Measurements from ENCODE around the gene ZDHHC11.
"Not testable (repeated sequence)": the region's sequence is repeated elsewhere in the genome, so short reads cannot be mapped to it uniquely, and the experiment has no call there.

ZDHHC11 gene

DNA sequence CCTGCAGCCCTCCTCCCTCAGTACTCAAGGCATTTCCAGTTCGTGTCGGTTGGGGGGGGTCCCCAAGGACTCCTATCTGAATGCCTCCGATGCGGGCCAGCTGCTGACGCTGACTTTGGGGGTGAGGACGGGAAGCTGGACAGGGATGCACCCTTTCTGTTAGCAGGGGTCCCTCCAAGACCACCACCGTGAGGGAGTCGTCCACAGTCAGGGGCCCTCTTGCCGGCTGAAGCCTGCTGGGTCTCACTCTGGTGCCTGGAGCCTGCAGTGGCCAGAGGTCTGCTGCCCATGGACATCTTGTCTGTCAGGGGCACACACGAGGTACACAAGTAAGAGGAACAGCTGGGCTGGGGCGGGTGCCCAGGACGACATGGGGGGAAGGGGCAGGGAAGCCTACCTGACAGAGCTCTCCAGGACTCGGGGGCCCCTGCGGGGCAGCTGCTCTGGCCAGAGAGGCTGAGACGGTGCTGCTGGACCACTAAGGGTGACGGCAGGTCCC is 9.1 kb upstream of the ZDHHC11 start:
- no peak for DNase-seq (ENCODE audit: low read depth in 2 of 2)

DNA sequence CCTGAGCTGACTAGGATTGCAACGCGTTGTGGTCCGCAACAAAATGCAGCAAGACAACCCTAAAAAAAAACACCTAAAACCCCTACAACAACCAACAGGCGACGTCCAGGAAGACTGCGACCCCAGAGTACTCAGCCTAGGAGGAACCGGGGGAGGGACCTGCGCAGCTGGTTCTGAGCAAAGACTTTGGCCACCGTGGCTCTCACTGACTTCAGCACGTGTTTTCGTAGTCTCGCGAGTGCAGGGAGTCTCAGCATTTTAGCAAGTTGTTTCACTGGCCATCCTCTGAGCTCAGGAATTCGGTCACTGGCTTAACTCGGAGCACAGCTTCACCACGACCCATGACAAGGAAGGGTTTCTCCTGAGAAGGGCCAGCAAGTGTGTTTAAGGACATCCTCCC is 8.6 kb upstream of the ZDHHC11 start:
- no peak for DNase-seq (ENCODE audit: low read depth in 2 of 2)

DNA sequence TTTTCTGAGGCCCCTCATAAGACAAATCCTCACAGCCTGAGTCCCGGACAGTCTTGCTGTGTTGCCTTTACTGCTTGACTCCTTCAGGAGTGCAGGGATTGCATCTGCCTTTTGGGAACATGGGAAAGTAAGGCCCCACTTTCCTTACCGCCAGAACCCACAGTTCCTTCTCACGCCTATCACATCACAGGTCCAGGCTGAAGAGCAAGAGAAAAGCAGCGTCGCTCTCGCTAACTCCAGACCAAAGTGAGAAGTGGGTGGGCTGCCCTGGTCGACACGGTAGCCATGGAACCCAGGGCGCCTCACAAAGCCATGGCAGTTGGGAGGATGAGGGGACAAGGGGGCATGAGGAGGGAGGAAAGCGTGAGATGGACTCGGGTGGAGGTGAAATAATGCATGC is 7.9 kb upstream of the ZDHHC11 start:
- no peak for DNase-seq (ENCODE audit: low read depth in 2 of 2)

DNA sequence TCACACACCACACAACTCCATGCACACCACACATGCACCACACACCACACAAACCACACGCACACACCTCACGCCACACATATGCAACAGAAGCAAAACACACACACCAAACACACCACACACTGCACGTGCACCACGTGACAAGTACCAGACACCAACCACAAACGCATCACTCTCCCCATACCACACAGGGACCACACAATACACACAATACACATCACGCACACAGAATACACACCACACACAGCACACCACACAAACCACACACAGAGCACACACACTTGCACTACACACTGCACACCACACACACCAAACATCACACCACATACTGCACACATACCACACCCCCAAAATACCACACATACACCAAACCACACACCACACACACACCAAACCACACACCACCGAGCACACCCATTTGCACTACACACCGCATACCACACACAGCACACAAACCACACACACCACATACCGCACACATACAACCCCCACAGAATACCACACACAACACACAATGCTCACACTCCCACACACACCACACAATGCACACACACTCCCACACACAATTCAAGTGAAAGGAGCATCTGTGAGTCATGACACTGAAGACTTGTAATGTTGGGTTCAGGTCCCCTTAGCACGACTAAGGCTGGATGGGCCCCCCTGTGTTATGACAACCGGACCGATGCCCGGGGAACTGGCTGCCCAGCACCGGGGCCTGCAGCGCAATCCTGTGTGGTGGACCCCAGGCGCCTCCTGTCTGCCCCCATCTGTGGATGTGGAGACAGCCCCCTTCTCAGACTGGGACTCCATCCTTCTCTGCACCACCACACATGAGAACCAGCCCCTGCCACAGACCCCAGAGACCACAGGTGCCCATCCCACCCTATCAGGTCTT is 6.0 kb upstream of the ZDHHC11 start:
- DNase-seq (ENCODE audit: low read depth in 2 of 2): no peak

DNA sequence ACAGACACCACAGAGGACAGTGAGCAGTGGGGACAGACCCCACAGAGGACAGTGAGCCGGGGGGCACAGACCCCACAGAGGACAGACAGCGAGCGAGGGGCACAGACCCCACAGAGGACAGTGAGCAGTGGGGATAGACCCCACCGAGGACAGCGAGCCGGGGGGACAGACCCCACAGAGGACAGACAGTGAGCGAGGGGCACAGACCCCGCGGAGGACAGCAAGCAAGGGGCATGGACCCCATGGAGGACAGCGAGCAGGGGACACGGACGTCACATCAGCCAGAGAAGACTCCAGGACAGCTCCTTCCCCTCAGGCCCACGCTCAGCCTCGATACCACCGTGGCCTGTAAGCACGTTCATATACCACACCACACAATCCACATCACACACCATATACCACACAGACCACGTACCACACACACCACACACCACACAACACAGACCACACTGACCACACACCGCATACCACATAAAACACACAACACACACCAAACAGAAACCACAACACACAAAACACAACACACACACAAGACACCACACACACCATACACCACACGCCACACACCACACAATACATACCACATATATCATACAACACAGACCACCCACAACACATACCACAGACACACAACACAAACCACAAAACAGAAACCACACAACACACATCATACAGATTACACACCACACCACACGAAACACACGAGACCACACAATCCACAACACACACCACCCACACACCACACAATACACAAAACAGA is 5.2 kb upstream of the ZDHHC11 start:
- DNase-seq (ENCODE audit: low read depth in 2 of 2): no peak

DNA sequence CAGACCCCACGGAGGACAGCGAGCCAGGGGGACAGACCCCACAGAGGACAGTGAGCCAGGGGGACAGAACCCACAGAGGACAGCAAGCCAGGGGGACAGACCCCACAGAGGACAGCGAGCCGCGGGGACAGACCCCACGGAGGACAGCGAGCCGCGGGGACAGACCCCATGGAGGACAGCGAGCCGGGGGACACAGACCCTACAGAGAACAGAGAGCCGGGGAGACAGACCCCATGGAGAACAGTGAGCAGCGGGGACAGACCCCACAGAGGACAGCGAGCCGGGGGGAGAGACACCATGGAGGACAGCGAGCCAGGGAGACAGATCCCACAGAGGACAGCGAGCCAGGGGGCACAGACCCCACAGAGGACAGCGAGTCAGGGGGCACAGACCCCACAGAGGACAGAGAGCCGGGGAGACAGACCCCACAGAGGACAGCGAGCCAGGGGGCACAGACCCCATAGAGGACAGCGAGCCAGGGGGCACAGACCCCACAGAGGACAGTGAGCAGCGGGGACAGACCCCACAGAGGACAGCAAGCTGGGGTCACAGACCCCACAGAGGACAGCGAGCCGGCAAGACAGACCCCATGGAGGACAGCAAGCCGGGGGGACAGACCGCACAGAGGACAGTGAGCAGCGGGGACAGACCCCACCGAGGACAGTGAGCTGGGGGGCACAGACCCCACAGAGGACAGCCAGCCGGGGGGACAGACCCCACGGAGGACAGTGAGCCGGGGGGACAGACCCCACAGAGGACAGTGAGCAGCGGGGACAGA is 4.4 kb upstream of the ZDHHC11 start:
- DNase-seq (ENCODE audit: low read depth in 2 of 2): no peak

DNA sequence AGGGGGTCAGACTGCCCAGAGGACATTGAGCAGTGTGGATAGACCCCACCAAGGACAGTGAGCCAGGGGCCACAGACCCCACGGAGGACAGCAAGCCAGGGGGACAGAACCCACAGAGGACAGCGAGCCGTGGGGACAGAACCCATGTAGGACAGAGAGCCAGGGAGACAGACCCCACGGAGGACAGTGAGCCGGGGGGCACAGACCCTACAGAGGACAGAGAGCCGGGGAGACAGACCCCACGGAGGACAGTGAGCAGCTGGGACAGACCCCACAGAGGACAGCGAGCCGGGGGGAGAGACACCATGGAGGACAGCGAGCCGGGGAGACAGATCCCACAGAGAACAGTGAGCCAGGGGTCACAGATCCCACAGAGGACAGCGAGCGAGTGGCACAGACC is 3.4 kb upstream of the ZDHHC11 start:
- no peak for DNase-seq (ENCODE audit: low read depth in 2 of 2)

DNA sequence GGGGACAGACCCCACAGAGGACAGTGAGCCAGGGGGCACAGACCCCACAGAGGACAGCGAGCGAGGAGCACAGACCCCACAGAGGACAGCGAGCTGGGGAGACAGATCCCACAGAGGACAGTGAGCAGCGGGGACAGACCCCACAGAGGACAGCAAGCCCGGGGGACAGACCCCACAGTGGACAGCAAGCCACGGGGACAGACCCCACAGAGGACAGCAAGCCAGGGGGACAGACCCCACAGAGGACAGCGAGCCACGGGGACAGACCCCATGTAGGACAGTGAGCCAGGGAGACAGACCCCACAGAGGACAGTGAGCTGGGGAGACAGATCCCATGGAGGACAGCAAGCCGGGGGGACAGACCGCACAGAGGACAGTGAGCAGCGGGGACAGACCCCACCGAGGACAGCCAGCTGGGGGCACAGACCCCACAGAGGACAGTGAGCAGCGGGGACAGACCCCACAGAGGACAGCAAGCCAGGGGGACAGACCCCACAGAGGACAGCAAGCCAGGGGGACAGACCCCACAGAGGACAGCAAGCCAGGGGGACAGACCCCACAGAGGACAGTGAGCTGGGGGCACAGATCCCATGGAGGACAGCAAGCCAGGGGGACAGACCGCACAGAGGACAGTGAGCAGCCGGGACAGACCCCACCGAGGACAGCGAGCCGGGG is 2.8 kb upstream of the ZDHHC11 start:
- not testable (repeated sequence) for DNase-seq (ENCODE audit: low read depth in 2 of 2)

DNA sequence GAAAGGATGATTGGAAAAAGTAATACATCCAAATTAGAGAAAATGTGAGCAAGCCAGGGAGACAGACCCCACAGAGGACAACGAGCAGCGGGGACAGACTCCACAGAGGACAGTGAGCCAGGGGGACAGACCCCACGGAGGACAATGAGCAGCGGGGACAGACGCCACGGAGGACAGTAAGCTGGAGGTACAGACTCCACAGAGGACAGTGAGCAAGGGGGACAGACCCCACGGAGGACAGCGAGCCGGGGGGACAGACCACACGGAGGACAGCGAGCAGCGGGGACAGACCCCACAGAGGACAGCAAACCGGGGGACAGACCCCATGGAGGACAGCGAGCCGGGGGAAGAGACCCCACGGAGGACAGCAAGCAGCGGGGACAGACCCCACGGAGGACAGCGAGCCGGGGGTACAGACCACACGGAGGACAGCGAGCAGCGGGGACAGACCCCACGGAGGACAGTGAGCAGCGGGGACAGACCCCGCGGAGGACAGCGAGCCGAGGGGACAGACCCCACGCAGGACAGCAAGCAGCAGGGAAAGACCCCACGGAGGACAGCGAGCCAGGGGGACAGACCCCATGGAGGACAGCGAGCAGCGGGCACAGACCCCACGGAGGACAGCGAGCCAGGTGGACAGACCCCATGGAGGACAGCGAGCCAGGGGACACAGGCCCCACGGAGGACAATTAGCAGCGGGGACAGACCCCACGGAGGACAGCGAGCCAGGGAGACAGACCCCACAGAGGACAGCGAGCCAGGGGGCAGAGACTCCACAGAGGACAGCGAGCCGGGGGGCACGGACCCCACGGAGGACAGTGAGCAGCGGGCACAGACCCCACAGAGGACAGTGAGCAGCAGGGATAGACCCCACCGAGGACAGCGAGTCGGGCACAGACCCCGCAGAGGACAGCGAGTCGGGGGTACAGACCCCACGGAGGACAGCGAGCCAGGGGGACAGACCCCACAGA is 1.9 kb upstream of the ZDHHC11 start:
- DNase-seq (ENCODE audit: low read depth in 2 of 2): no peak

DNA sequence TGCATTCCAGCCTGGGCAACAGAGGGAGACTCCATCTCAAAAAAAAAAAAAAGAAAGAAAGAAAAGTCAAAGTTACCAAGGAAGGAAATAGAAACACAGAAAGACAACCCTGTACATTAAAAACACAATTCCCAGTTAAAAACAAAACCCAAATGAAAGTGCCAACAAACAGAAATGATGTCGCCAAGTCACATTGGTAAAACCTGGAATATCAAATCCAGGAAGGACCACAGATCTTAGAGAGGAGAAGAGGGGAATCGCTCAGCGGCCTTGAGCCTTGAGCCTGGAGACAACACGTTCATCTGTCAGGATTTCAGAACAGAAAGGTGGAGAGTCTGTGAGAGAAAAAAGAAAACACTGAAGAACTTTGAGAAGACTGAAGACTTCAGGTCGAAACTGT is 1.2 kb upstream of the ZDHHC11 start:
- DNase-seq (ENCODE audit: low read depth in 2 of 2): no peak

DNA sequence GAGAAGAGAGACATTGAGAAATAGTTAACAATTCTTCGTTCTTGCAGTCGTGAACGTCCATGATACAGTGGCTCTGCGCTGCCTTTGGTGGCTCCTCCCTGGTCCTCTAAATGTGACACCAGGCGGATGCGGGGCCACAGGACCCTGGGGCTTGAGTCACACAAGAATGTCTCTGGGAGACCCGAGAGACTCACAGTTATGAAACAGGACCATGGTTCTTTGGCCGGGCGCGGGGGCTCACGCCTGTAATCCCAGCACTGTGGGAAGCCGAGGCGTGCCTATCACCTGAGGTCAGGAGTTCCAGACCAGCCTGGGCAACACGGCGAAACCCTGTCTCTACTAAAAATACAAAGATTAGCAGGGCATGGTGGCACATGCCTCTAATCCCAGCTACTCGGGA is 767 bp upstream of the ZDHHC11 start:
- DNase-seq (ENCODE audit: low read depth in 2 of 2): no peak

DNA sequence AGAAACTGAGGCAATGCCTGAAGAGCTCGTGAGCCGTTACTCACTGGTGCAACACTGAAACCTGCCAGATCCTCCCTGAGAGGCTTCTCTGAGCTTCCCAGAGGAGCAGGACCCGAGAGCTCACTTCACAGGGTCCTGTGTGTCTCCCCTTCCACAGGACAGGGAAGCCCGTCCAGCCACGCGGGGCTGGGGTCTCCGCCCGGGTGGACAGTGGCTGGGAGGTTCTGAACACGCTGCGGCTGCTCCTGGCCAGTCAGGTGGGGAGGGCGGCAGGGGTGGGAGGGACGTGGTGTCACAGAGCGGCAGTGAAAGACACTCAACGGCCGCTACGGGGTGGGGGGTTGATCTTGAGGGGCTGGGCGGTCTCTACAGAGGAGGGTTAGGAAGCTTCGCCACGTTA is 290 bp upstream of the ZDHHC11 start:
- no peak for DNase-seq (ENCODE audit: low read depth in 2 of 2)

DNA sequence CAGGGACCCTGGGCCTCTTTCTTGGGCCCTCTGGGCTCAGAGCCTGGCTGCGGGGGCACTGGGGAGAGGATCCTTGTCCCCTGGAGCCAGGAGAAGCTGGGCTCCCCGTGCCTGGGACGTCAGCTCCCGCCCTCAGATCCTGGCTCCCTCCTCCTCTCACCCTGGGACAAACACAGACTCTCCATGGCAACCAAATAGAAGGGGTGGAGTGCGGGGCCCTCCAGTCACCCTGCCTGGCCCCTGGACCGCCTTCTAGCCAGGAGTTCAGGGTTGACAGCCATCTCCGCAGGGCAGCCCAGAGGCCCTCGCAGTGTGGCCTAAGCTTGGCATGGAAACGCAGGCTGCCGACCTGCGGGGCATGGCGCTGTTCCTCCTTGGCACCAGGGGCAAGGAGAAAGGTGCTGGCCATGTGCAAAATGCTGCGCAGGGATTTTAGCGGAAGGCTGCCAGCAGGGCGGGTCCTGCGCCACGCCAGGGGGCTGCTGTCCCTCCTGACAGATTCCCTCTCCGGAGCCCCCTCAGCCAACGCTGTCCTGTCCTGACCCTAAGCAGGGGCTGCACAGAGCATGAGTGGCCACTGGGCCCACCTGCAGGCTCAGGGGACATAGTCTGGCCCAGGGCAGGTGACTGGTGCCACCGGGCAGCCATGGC is 1.0 kb downstream of the ZDHHC11 start:
- no peak for DNase-seq (ENCODE audit: low read depth in 2 of 2)

DNA sequence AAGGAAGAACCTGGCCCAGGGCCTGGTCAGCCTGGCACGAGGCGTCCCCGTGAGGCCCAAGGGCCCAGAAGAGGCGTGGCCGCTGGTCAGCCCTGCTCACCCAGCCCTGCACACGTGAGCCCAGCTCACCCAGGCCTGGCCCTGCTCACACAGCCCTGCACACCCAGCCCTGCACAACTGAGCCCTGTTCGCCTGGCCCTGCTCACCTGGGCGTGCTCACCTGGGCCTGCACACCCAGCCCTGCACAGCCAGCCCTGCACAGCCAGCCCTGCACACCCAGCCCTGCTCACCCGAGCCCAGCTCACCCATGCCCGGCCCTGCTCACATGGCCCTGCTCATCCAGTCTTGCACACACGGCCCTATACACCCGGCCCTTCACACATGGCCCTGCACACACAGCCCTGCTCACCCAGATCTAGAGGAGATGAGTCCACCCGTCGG is 2.1 kb downstream of the ZDHHC11 start:
- DNase-seq (ENCODE audit: low read depth in 2 of 2): no peak

DNA sequence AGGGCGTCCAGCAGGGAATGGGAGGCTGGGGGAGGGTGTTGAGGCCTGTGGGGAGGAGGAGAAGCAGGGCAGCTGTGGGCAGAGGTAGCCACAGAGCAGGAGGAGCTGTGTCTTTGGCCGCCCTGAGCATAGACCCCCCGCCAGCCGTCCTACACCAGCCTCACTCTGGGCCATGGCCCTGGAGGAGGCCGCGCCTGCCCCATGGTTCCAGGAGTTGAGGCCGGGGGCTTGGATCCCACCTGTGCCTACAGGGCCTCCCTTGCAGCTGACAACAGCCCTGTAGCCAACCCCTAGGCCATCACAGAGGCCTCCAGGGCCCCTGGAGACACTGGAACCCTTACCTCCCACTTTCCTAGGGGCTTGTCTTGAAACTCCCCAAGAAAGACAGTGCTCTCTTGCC is 3.0 kb downstream of the ZDHHC11 start:
- not testable (repeated sequence) for DNase-seq (ENCODE audit: low read depth in 2 of 2)

DNA sequence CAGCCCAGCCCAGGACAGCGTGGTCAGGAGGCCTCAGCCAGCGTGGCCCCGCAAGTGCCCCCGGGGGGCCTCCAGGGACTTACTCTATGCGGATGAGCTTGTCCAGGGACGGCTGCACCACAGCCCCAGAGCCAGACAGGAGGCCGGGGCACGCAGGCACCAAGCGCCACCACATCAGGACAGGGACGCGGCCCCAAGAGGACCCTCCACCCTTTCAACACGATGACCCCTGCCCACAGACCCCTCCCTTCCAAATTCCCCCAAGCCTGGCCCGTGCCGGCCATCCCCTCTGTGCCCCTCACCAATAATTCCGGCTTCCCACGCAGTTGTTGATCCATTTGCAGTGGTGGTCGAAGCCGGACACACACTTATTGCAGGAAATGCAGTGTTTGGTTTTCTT is 3.6 kb downstream of the ZDHHC11 start:
- not testable (repeated sequence) for DNase-seq (ENCODE audit: low read depth in 2 of 2)

DNA sequence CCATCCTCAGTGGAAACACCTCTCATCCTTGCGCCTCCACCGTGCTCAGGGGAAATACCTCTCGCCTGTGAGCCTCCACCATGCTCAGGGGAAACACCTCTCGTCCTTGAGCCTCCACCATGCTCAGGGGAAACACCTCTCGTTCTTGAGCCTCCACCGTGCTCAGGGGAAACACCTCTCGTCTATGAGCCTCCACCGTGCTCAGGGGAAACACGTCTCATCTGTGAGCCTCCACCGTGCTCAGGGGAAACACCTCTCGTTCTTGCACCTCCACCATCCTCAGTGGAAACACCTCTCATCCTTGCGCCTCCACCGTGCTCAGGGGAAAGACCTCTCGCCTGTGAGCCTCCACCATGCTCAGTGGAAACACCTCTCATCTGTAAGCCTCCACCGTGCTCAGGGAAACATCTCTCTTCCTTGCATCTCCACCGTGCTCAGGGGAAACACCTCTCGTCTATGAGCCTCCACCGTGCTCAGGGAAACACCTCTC is 4.1 kb downstream of the ZDHHC11 start:
- not testable (repeated sequence) for DNase-seq (ENCODE audit: low read depth in 2 of 2)

DNA sequence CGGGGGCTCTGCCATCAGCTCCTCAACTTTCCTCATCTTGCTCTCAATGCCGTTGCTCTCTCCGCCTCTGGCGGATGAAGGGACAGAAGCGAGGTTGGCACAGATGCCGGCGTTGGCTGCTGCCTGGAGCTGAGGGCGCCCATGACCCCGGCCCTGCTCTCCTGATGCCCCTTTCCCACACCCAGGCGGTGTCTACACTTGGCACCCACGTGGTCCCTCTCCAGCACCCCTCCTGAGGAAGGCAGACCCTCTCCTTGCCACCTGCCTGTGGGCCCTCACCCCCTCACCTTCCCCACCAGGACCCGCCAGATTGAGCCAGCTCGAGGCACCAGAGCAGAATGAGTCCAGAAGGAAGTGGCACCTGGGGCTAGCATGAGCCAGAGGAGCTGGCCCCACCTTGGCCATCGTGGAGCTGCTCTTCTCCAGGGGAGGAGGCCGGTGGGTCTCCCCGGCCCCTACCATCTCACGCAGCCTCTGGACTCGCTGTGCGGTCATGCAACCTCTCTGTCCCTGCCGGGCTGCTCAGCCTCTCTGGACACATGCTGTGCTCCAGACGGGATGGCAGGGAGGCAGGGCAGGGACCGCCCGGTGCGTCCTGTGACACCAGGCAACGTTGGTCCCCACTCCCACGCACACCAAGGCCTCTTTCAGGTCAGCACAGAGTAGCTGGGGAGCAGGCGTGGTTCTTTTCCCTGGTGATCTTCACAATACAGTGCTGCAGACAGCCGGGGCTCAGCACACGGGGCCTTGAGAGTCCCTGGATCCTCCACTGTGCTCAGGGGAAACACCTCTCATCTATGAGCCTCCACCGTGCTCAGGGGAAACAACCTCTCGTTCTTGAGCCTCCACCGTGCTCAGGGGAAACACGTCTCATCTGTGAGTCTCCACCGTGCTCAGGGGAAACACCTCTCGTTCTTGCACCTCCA is 4.8 kb downstream of the ZDHHC11 start:
- DNase-seq (ENCODE audit: low read depth in 2 of 2): not testable (repeated sequence)

All from stimulated activated CD8-positive, alpha-beta memory T cell treated with anti-CD3 and anti-CD28 coated beads, Interleukin-2, amount 100 ng/mL, for 1 hour (primary cell).